Uterus (tissue), 2 donors: ENCODE results near the gene SPIN2B.

Experiments
- CTCF ChIP-seq, 4 experiments: fragments of 200-600 bp in 2 of 4; fragments of 450-650 bp in 2 of 4; sonication (generic) in 2 of 4; IDR thresholded peaks; one replicate each; pipeline ENCODE4 v1.5.1; 2016 to 2019; ENCODE audit warnings: antibody characterized with exemption in 4 of 4, mild to moderate bottlenecking in 2 of 4, moderate library complexity in 1 of 4
- POLR2A ChIP-seq, 2 donors: fragments of 450-650 bp; IDR thresholded peaks; one replicate each; pipeline ENCODE4 v1.6.1; 2016; ENCODE audit warnings: antibody characterized with exemption in 2 of 2, mild to moderate bottlenecking in 1 of 2, moderate library complexity in 1 of 2

GRCh38 chrX:57083143-57083542 lies 38.2 kb downstream of the SPIN2B start:
- TF ChIP-seq POLR2A (IDR thresholded peaks at IDR 0.05) (no peak), CTCF (IDR thresholded peaks at IDR 0.05) (no peak)
